Endothelial cell (in vitro differentiated cells): ENCODE measurements around the gene MRPS14. TPM values are rescaled to one million over a fixed set of nuclear protein-coding genes. Genes with fewer than 3 reads are reported as not detected.

ENCODE experiments used
- DNase-seq: peaks from one replicate; pipeline ENCODE4 v3.0.0; 2021; ENCODE audit warnings: low spot score
- H3K27ac Mint-ChIP-seq: one replicate; pipeline ENCODE4 v1.8.0; 2021; ENCODE audit warnings: mixed read lengths, inconsistent platforms; ENCODE audit not compliant: unreplicated experiment
- H3K27me3 Mint-ChIP-seq: one replicate; pipeline ENCODE4 v1.8.0; 2021; ENCODE audit warnings: mild to moderate bottlenecking, moderate library complexity, mixed read lengths, inconsistent platforms; ENCODE audit not compliant: unreplicated experiment
- H3K36me3 Mint-ChIP-seq: one replicate; pipeline ENCODE4 v1.8.0; 2021; ENCODE audit warnings: mild to moderate bottlenecking, low read depth, mixed read lengths, inconsistent platforms; ENCODE audit not compliant: unreplicated experiment
- H3K4me1 Mint-ChIP-seq: one replicate; pipeline ENCODE4 v1.8.0; 2021; ENCODE audit warnings: mild to moderate bottlenecking, mixed read lengths, inconsistent platforms; ENCODE audit not compliant: unreplicated experiment
- H3K4me3 Mint-ChIP-seq: one replicate; pipeline ENCODE4 v1.8.0; 2021; ENCODE audit warnings: mild to moderate bottlenecking, mixed read lengths, inconsistent platforms; ENCODE audit not compliant: unreplicated experiment
- H3K9me3 Mint-ChIP-seq: one replicate; pipeline ENCODE4 v1.8.0; 2021; ENCODE audit warnings: mixed read lengths, inconsistent platforms; ENCODE audit not compliant: unreplicated experiment
- total RNA-seq: library from RNA; stranded (reverse); fragmentation: NEBNext Ultra II Directional; extraction: Animal tissue kit (Norgen Biotek cat#: 25700); gene quantifications from one replicate; pipeline ENCODE4 v1.2.1, GENCODE V29; 2021; ENCODE audit not compliant: unreplicated experiment
- TF ChIP-seq, protein P1 (sequence below): fragments of 200-600 bp; sonication (generic); IDR thresholded peaks from one replicate; pipeline ENCODE4 v1.5.0; 2021; ENCODE audit warnings: antibody characterized with exemption; ENCODE audit not compliant: unreplicated experiment

MRPS14 gene
- total RNA-seq, 1 donor from 2014 or later, result 41.5 TPM

DNA sequence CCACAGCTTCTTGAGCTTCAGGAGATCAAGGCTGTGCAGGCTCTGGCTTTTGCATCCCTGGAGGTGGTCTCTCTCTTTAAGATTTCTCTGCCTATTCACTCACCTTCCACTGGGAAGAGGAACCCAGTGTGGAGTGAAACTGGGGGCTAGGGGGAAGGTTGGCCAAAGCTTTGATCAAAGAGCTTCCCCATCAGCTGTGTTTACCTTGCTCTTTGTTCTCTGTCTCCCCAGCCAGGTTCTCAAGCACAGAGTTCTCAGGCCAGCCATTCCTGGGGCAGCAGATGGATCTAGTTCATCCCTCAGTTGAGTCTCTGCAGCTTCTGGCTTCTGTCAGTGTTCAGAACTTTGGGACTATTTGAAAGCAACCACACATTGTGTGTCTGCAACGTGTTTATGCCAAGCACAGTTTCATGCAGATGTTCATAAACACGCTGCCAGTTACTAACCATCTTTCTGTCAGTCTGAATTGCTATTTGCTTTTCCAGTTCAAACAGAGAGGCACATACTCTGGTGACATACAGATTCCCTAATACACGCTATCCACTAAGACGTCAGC is 17.2 kb upstream of the MRPS14 start:
- H3K9me3 Mint-ChIP-seq, result no peaks in the 10 kb centered on the region
- H3K27ac Mint-ChIP-seq, result no peak overlapping the region
- H3K4me1 Mint-ChIP-seq, result peaks cover 4% of the 10 kb centered on the region
- DNase-seq, result no peak
- TF ChIP-seq, protein P1, sequence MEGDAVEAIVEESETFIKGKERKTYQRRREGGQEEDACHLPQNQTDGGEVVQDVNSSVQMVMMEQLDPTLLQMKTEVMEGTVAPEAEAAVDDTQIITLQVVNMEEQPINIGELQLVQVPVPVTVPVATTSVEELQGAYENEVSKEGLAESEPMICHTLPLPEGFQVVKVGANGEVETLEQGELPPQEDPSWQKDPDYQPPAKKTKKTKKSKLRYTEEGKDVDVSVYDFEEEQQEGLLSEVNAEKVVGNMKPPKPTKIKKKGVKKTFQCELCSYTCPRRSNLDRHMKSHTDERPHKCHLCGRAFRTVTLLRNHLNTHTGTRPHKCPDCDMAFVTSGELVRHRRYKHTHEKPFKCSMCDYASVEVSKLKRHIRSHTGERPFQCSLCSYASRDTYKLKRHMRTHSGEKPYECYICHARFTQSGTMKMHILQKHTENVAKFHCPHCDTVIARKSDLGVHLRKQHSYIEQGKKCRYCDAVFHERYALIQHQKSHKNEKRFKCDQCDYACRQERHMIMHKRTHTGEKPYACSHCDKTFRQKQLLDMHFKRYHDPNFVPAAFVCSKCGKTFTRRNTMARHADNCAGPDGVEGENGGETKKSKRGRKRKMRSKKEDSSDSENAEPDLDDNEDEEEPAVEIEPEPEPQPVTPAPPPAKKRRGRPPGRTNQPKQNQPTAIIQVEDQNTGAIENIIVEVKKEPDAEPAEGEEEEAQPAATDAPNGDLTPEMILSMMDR, result no peak
- no peaks in the 10 kb centered on the region for H3K36me3 Mint-ChIP-seq
- no peak overlapping the region for H3K4me3 Mint-ChIP-seq
- peaks cover 2% of the 10 kb centered on the region for H3K27me3 Mint-ChIP-seq

DNA sequence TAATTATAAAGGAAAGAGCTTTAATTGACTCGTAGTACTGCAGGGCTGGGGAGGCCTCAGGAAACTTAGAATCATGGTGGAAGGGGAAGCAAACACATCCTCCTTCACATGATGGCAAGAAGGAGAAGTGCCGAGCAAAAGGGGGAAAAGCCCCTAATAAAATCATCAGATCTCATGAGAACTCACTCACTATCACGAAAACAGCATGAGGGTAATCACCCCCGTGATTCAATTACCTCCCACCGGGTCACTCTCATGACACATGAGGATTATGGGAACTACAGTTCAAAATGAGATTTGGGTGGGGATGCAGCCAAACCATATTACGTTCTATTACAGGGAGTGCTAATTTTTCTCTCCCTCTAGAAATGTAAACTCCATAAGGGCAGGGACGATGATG is 14.2 kb upstream of the MRPS14 start:
- DNase-seq, result no peak
- TF ChIP-seq, protein P1, result no peak
- H3K4me1 Mint-ChIP-seq, result peaks cover 4% of the 10 kb centered on the region
- no peak overlapping the region for H3K27ac Mint-ChIP-seq
- H3K36me3 Mint-ChIP-seq, result no peaks in the 10 kb centered on the region
- H3K9me3 Mint-ChIP-seq, result no peaks in the 10 kb centered on the region
- no peak overlapping the region for H3K4me3 Mint-ChIP-seq
- H3K27me3 Mint-ChIP-seq, result peaks cover 4% of the 10 kb centered on the region

GRCh38 chr1:175036476-175036875 is 13.3 kb upstream of the MRPS14 start:
- H3K4me1 Mint-ChIP-seq, result peaks cover 4% of the 10 kb centered on the region
- no peak overlapping the region for H3K27ac Mint-ChIP-seq
- TF ChIP-seq, protein P1, result no peak

GRCh38 chr1:175035865-175036264 is 12.6 kb upstream of the MRPS14 start:
- DNase-seq, result no peak
- no peaks in the 10 kb centered on the region for H3K36me3 Mint-ChIP-seq
- H3K27ac Mint-ChIP-seq, result no peak overlapping the region
- H3K4me3 Mint-ChIP-seq, result no peak overlapping the region
- peaks cover 4% of the 10 kb centered on the region for H3K27me3 Mint-ChIP-seq
- H3K4me1 Mint-ChIP-seq, result peaks cover 4% of the 10 kb centered on the region
- TF ChIP-seq, protein P1, result no peak
- no peaks in the 10 kb centered on the region for H3K9me3 Mint-ChIP-seq

More at GRCh38 chr1:175036476-175036875, 13.3 kb upstream of the MRPS14 start:
- no peak for DNase-seq
- Mint-ChIP-seq H3K27me3 (peaks cover 4% of the 10 kb centered on the region), H3K36me3 (no peaks in the 10 kb centered on the region), H3K4me3 (no peak overlapping the region), H3K9me3 (no peaks in the 10 kb centered on the region)

GRCh38 chr1:175034775-175035174 is 11.6 kb upstream of the MRPS14 start:
- Mint-ChIP-seq H3K36me3 (no peaks in the 10 kb centered on the region), H3K4me1 (peaks cover 9% of the 10 kb centered on the region), H3K27ac (no peak overlapping the region), H3K27me3 (peaks cover 4% of the 10 kb centered on the region), H3K4me3 (no peak overlapping the region), H3K9me3 (no peaks in the 10 kb centered on the region)
- TF ChIP-seq, protein P1, result no peak
- no peak for DNase-seq
